Measurements from ENCODE around the gene GJE1.
"Not testable (repeated sequence)": the region's sequence is repeated elsewhere in the genome, so short reads cannot be mapped to it uniquely, and the experiment has no call there.

GRCh38 chr6:142141531-142141930 lies 8.8 kb downstream of the GJE1 start:
- TF ChIP-seq CTCF, POLR2A (IDR thresholded peaks at IDR 0.05): not testable (repeated sequence)
